Common myeloid progenitor, CD34-positive (primary cell): ENCODE measurements around the gene SGCE.

Source experiments
- CTCF ChIA-PET: fragments of 350-600 bp; sonication (Branson Sonifier 250); formaldehyde crosslinking; loops from one replicate; lab custom pipeline; 2021; ENCODE audit warnings: antibody characterized with exemption; lab: Charles Lee
- POLR2A ChIA-PET: fragments of 350-600 bp; sonication (Branson Sonifier 250); formaldehyde crosslinking; loops from one replicate; lab custom pipeline; 2021; ENCODE audit warnings: antibody characterized with exemption; lab: Charles Lee
- DNase-seq, 3 donors: peaks; one replicate each; pipeline versions ENCODE4 v3.0.0 to v3.0.0-alpha.2; 2013
- H3K27ac ChIP-seq, 2 experiments: 1 replicate in 1 of 2; 2 replicates in 1 of 2; pipeline ENCODE4 v1.7.0; 2013; ENCODE audit warnings: inconsistent platforms in 2 of 2, low read length in 2 of 2, mild to moderate bottlenecking in 2 of 2, low read depth in 1 of 2, moderate library complexity in 1 of 2; ENCODE audit not compliant: severe bottlenecking in 2 of 2, insufficient read depth in 1 of 2, poor library complexity in 1 of 2
- H3K27me3 ChIP-seq, 5 experiments: replicated peaks in 2 of 5; 1 replicate in 3 of 5; 2 replicates in 2 of 5; pipeline versions ENCODE4 v1.6.1 to v1.7.0; 2013; ENCODE audit warnings: low read length in 4 of 5, mild to moderate bottlenecking in 2 of 5, moderate library complexity in 2 of 5, inconsistent platforms in 1 of 5; ENCODE audit not compliant: insufficient read depth in 5 of 5, control insufficient read depth in 4 of 5
- H3K36me3 ChIP-seq, 4 experiments: 1 replicate in 2 of 4; 2 replicates in 2 of 4; pipeline versions ENCODE4 v1.6.1 to v1.7.0; 2013; ENCODE audit warnings: low read length in 3 of 4, control low read depth in 1 of 4, mild to moderate bottlenecking in 1 of 4; ENCODE audit not compliant: control insufficient read depth in 4 of 4, insufficient read depth in 4 of 4
- H3K4me1 ChIP-seq, 4 experiments: 1 replicate in 3 of 4; 2 replicates in 1 of 4; pipeline versions ENCODE4 v1.6.1 to v1.7.1; 2013; ENCODE audit warnings: low read length in 3 of 4, mild to moderate bottlenecking in 3 of 4, control low read depth in 1 of 4, inconsistent platforms in 1 of 4, moderate library complexity in 1 of 4; ENCODE audit not compliant: control insufficient read depth in 4 of 4, insufficient read depth in 4 of 4; ENCODE audit errors: control extremely low read depth in 1 of 4
- H3K4me3 ChIP-seq, 7 experiments: 1 replicate in 4 of 7; 2 replicates in 3 of 7; pipeline versions ENCODE4 v1.5.1 to v1.7.0; 2013; ENCODE audit warnings: mild to moderate bottlenecking in 7 of 7, low read length in 6 of 7, moderate library complexity in 6 of 7, inconsistent platforms in 2 of 7, low read depth in 2 of 7, control low read depth in 1 of 7; ENCODE audit not compliant: insufficient read depth in 4 of 7, control insufficient read depth in 1 of 7; ENCODE audit errors: extremely low read depth in 1 of 7
- H3K9me3 ChIP-seq, 5 experiments: 1 replicate in 4 of 5; 2 replicates in 1 of 5; pipeline versions ENCODE4 v1.6.1 to v1.7.1; 2013; ENCODE audit warnings: low read length in 4 of 5, mild to moderate bottlenecking in 2 of 5, inconsistent platforms in 1 of 5, low read depth in 1 of 5, moderate library complexity in 1 of 5; ENCODE audit not compliant: control insufficient read depth in 4 of 5, insufficient read depth in 2 of 5; ENCODE audit errors: control extremely low read depth in 1 of 5
- WGBS: methylation state at CpG from one replicate; pipeline ENCODE4 v1.1.5; 2013; ENCODE audit not compliant: insufficient coverage; 5-methylcytosine and 5-hydroxymethylcytosine counted together

SGCE gene

DNA sequence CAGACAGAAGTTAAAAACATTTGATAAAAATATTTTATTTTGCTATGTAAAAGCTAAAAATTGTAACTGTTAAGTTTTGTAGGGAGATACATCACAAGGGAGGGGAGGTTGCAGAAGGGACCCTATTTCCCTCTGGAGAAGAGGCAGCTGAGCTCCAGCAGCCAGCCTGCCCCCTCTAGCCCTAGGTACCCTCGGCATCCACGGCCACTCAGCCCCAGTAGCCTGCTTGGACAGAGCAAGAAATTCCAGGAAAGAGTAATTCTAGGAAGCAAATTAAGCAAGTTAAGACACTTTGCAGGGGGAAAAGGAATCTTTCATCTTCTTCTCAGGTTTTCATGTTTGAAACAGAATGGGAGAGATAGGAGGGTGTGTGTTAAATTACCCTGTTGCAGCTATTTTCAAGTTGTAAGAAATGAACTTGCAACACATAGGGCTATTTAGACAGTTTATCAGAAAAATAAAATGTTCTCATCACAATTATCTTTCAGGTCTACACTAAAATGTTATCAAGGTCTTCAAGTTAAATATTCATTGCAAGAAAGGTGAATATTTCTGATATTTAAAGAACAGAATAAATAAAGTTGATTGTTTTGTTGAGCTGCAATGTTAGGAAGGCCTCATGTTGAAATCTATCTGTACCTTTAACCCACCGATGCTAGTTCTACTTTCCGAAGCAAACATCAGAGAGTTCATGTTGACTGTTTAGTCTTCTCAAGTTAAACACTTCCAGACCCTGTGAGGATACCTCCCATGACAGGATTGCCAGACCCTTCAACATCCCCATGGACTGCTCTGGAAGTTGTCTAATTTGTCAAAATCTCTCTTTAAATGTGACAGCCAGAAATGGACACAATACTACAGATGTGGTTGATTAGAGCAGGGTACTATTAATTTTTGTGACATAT is 5.5 kb downstream of the SGCE start:
- Histone ChIP-seq H3K4me1 (peaks cover 0 to 8% (median 7%) of the 10 kb centered on the region in 4 experiments), H3K27me3 (peaks cover 17 to 73% (median 20%) of the 10 kb centered on the region in 5 experiments), H3K9me3 (no peaks in the 10 kb centered on the region), H3K4me3 (no peak overlapping the region), H3K27ac (no peak overlapping the region), H3K36me3 (no peaks in the 10 kb centered on the region)
- WGBS, result 100% methylated on average over 3 of the region's 4 CpGs
- no peak for DNase-seq
- POLR2A ChIA-PET, result no interaction called here
- CTCF ChIA-PET, result no interaction called here

DNA sequence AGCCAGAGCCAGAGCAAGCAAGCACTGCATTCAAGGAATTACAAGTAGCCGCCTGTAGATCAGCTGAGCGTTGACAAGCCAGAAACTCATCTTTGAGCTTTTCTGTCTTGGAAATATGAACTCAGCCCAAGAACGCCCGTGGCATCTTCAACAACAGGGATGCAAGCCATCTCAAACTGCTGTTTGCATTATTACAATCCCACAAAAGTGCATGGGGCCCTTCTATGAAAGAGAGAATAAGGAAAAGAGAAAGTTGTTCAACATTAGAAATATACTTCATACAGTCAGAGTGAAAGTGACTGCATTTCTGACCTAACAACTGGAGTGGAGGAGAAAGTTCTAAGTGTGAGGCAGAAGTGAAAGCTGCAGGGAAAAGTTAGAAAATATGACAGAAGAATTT is 6.5 kb downstream of the SGCE start:
- Histone ChIP-seq H3K4me3 (no peak overlapping the region), H3K9me3 (no peaks in the 10 kb centered on the region), H3K27ac (no peak overlapping the region), H3K27me3 (peaks cover 8 to 64% (median 17%) of the 10 kb centered on the region in 5 experiments), H3K36me3 (no peaks in the 10 kb centered on the region), H3K4me1 (no peaks in the 10 kb centered on the region)
- 100% methylated on average over 2 of the region's 4 CpGs for whole genome bisulfite sequencing
- DNase-seq, result no peak
- ChIA-PET POLR2A (no interaction called here), CTCF (no interaction called here)

- no peak for DNase-seq
- no peak overlapping the region for H3K4me3 ChIP-seq
- 100% methylated on average over 4 of the region's 5 CpGs for WGBS
- ChIA-PET POLR2A (no interaction called here), CTCF (no interaction called here)
- no peaks in the 10 kb centered on the region for H3K9me3 ChIP-seq
- no peaks in the 10 kb centered on the region for H3K4me1 ChIP-seq
- H3K27me3 ChIP-seq, result peaks cover 8 to 56% (median 14%) of the 10 kb centered on the region in 5 experiments
- no peak overlapping the region for H3K27ac ChIP-seq
- no peaks in the 10 kb centered on the region for H3K36me3 ChIP-seq
Observed at GRCh38 chr7:94648731-94649130, 7.2 kb downstream of the SGCE start.

DNA sequence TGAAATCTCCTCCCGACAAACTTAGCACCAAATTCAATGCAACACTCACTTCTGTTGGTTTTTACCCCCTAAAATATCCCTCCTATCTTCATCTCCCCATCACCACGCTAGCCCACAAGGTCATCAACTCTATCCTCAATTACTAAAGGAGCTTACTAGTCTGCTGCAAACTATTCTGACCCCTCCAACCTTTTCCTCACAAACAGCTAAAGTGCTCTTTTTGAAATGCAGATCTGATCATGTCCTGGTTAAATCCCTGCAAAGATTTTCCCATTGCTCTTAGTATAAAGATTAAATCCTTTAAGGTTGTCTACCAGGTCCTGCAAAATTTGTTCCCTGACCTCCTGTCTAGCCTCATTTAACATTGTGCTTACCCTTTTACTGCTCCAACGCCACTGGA is 8.6 kb downstream of the SGCE start:
- H3K4me3 ChIP-seq, result no peak overlapping the region
- H3K4me1 ChIP-seq, result no peaks in the 10 kb centered on the region
- WGBS, result 93% methylated on average over 3 of the region's 3 CpGs
- peaks cover 6 to 45% (median 10%) of the 10 kb centered on the region in 5 experiments for H3K27me3 ChIP-seq
- no peaks in the 10 kb centered on the region for H3K9me3 ChIP-seq
- H3K27ac ChIP-seq, result no peak overlapping the region
- H3K36me3 ChIP-seq, result no peaks in the 10 kb centered on the region
- no peak for DNase-seq
- POLR2A ChIA-PET, result no interaction called here
- CTCF ChIA-PET, result no interaction called here

- ChIA-PET CTCF (no interaction called here), POLR2A (no interaction called here)
- WGBS, result no CpG with 5 or more reads among the region's 3 CpGs
- H3K27me3 ChIP-seq, result peaks cover 0 to 17% (median 7%) of the 10 kb centered on the region in 5 experiments
- no peak overlapping the region for H3K27ac ChIP-seq
- no peak overlapping the region for H3K4me3 ChIP-seq
- H3K36me3 ChIP-seq, result no peaks in the 10 kb centered on the region
- H3K9me3 ChIP-seq, result no peaks in the 10 kb centered on the region
- no peaks in the 10 kb centered on the region for H3K4me1 ChIP-seq
- no peak for DNase-seq
Observed at GRCh38 chr7:94643771-94644545, 12.0 kb downstream of the SGCE start.

- DNase-seq, result no peak
- H3K27me3 ChIP-seq, result peaks cover 0 to 14% (median 4%) of the 10 kb centered on the region in 5 experiments
- no peaks in the 10 kb centered on the region for H3K9me3 ChIP-seq
- no peak overlapping the region for H3K4me3 ChIP-seq
- POLR2A ChIA-PET, result no interaction called here
- no peaks in the 10 kb centered on the region for H3K36me3 ChIP-seq
- no peak overlapping the region for H3K27ac ChIP-seq
- CTCF ChIA-PET, result interaction anchor here (1.1 kb wide), 1 partner anchor 14 kb away, joined by 3 read pairs; no protein-coding TSS in a partner anchor
- WGBS, result no CpG with 5 or more reads among the region's 2 CpGs
- H3K4me1 ChIP-seq, result no peaks in the 10 kb centered on the region
Observed at GRCh38 chr7:94642838-94643653, 12.9 kb downstream of the SGCE start.
